Heart left ventricle (tissue), 16 donors: ENCODE data around the gene STAMBP. TPM values are rescaled to one million over a fixed set of nuclear protein-coding genes. Genes with fewer than 3 reads are reported as not detected.

Experiments
- ATAC-seq, 4 donors: fragments of 200-7000 bp; cut with Tn5 transposase; one replicate each; pipeline ENCODE4 v1.9.1; 2020 to 2022; ENCODE audit warnings: moderate library complexity in 4 of 4, mild to moderate bottlenecking in 3 of 4, moderate number of reproducible peaks in 1 of 4
- DNase-seq, 5 donors: peaks; one replicate each; pipeline ENCODE4 v3.0.0-alpha.2; 2020
- H3K27ac ChIP-seq, 12 donors: fragments of 200-600 bp; sonication (generic) in 4 of 12; one replicate each; pipeline versions ENCODE4 v1.5.0 to v1.8.0; 2016 to 2022; ENCODE audit warnings: mild to moderate bottlenecking in 2 of 12
- H3K27me3 ChIP-seq, 9 donors: fragments of 200-600 bp; sonication (generic) in 2 of 9; one replicate each; pipeline versions ENCODE4 v1.5.1 to v1.8.0; 2016 to 2022; ENCODE audit warnings: mild to moderate bottlenecking in 3 of 9
- H3K36me3 ChIP-seq, 9 donors: fragments of 200-600 bp; sonication (generic) in 2 of 9; one replicate each; pipeline versions ENCODE4 v1.5.0 to v1.8.0; 2018 to 2022; ENCODE audit warnings: mild to moderate bottlenecking in 2 of 9
- H3K4me1 ChIP-seq, 12 donors: fragments of 200-600 bp; sonication (generic) in 4 of 12; one replicate each; pipeline versions ENCODE4 v1.5.0 to v1.8.0; 2016 to 2022; ENCODE audit warnings: mild to moderate bottlenecking in 3 of 12
- H3K4me3 ChIP-seq, 12 donors: fragments of 200-600 bp; sonication (generic) in 4 of 12; one replicate each; pipeline versions ENCODE4 v1.5.0 to v1.8.0; 2017 to 2022; ENCODE audit warnings: mild to moderate bottlenecking in 9 of 12, moderate library complexity in 4 of 12
- H3K9me3 ChIP-seq, 12 donors: fragments of 200-600 bp; sonication (generic) in 4 of 12; one replicate each; pipeline versions ENCODE4 v1.5.0 to v1.8.0; 2016 to 2022; ENCODE audit warnings: mild to moderate bottlenecking in 1 of 12
- CTCF ChIP-seq, 12 donors: fragments of 200-600 bp; sonication (generic) in 4 of 12; IDR thresholded peaks; one replicate each; pipeline versions ENCODE4 v1.5.0 to v1.8.0; 2018 to 2022; ENCODE audit warnings: antibody characterized with exemption in 12 of 12, mild to moderate bottlenecking in 5 of 12
- POLR2A ChIP-seq, 2 donors: fragments of 450-650 bp; IDR thresholded peaks; one replicate each; pipeline ENCODE4 v1.6.1; 2017; ENCODE audit warnings: antibody characterized with exemption in 2 of 2, mild to moderate bottlenecking in 2 of 2, moderate library complexity in 2 of 2
- WGBS, 4 donors: extraction: QIAGEN DNeasy Blood & Tissue Kit in 2 of 4; methylation state at CpG; one replicate each; pipeline versions ENCODE4 v1.1.5 to v1.1.7; 2013 to 2018; 5-methylcytosine and 5-hydroxymethylcytosine counted together
- intact Hi-C, 10 donors: fragments of 100-400 bp; cut with DNase I; formaldehyde crosslinking; loops; one replicate each; pipeline versions ENCODE4 v1.11.1 to v1.14.2; 2022
- polyA plus RNA-seq, 2 donors: library from polyadenylated mRNA; stranded (reverse); fragments of 200-250 nt; gene quantifications; one replicate each; pipeline ENCODE4 v1.2.3, GENCODE V29; 2013
- total RNA-seq, 9 donors: library from RNA; depleted of rRNA in 2 of 9; stranded (reverse); fragments of >200 nt in 2 of 9; fragmentation: NEBNext Ultra II Directional in 3 of 9; extraction: Animal tissue kit (Norgen Biotek cat#: 25700) in 3 of 9; gene quantifications; one replicate each; pipeline versions ENCODE4 v1.1.0 to v1.2.4, GENCODE V29; 2016 to 2023
- donor health status: ischemic (EF 13 %, LVEDD 7.1; RV severe dilation, severe dysfunction).
- donor health status: healthy with polysubstance abuse.
- donor health status: DM: no; HTN: yes; CAD: no.
- donor health status: DM: no; HTN: no; CAD: no.
- donor health status: ischemic (EF 25% LVEDD 6.9; RV normal size, moderate dysfunction).
- donor health status: ischemic (EF 25% LVEDD 5.7; RV mildly dilated, moderate dysfunction).
- donor health status: healthy.
- donor health status: DM: yes; HTN: yes; CAD: no.
- donor health status: ischemic (EF 35%, LVEDD 5.7; RV mildly dilated, moderate dysfunction).
- donor health status: nonischemic (EF 11% LVEDD 7.7; RV severe dilation, severe dysfunction).
- donor health status: DM: yes; HTN: yes; CAD: no.
- donor health status: PGD.
- donor health status: ischemic (EF 29% LVEDD 5.4; RV normal size, mild dysfunction).
- donor health status: nonischemic (EF 23%, LVEDD 6.1; RV moderate dilation, normal function).

STAMBP gene
- total and polyA plus RNA-seq, 11 donors, result 13.2 to 38.0 (median 33.0) TPM

- intact Hi-C loops, result no loop called here
- ATAC-seq (no peak), DNase-seq (no peak)
- WGBS, 4 donors, result 92 to 97% (median 96%) methylated on average over 6 of the region's 6 CpGs
- H3K4me1 ChIP-seq, result no peaks in the 10 kb centered on the region
- no peaks in the 10 kb centered on the region for H3K27me3 ChIP-seq
- no peak overlapping the region for H3K27ac ChIP-seq
- TF ChIP-seq POLR2A (IDR thresholded peaks at IDR 0.05) (no peak), CTCF (IDR thresholded peaks at IDR 0.05) (no peak)
- no peaks in the 10 kb centered on the region for H3K9me3 ChIP-seq
- H3K36me3 ChIP-seq, result peaks cover 2 to 98% (median 97%) of the 10 kb centered on the region in 9 donors
- no peak overlapping the region for H3K4me3 ChIP-seq
These were observed 31.2 kb downstream of the STAMBP start for GRCh38 chr2:73859721-73860586.

GRCh38 chr2:73862987-73863386, 34.2 kb downstream of the STAMBP start:
- Histone ChIP-seq H3K9me3 (no peaks in the 10 kb centered on the region), H3K4me3 (no peak overlapping the region), H3K27ac (no peak overlapping the region), H3K36me3 (peaks cover 0 to 95% (median 87%) of the 10 kb centered on the region in 9 donors), H3K27me3 (no peaks in the 10 kb centered on the region), H3K4me1 (no peaks in the 10 kb centered on the region)
- WGBS, 4 donors, result 62 to 95% (median 88%) methylated on average over 2 of the region's 2 CpGs
- no peak for ATAC-seq
- TF ChIP-seq POLR2A (IDR thresholded peaks at IDR 0.05) (no peak), CTCF (IDR thresholded peaks at IDR 0.05) (no peak)
- intact Hi-C loops, result no loop called here
- DNase-seq, result no peak

DNA sequence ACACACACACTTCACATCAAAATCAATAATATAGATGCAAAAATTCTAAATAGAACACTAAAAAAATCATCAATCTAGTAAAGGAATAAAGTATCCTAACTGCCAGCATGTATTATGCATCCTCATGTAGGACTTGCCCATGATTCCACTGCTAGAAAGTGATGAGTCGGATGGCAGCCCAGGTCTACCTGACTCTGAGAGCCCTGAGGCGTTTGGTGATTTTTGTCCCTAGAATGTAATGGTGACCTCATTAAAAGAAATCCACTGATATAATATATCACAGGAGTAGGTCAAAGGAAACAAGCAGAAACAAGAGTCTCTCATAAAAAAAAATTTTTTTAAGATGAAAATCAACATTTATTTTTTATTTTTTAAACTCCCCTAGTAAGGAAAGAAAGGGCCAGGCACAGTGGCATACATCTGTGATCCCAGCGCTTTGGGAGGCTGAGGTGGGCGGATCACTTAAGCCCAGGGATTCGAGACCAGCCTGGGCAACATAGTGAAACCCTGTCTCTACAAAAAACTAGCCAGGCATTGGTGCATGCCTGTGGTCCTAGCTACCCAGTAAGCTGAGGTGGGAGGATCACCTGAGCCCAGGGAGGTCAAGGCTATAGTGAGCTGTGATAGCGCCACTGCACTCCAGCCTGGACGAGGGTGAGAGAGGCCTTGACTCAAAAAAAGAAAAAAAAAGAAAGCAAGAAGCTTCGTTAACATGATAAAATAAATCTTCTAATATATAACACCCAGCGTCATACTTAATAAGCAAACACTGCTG, 39.6 kb downstream of the STAMBP start:
- intact Hi-C loops, result no loop called here
- TF ChIP-seq CTCF (IDR thresholded peaks at IDR 0.05), result no peak
- TF ChIP-seq POLR2A (IDR thresholded peaks at IDR 0.05), result no peak
- 87 to 96% (median 91%) methylated on average over 9 of the region's 9 CpGs for WGBS, 4 donors

GRCh38 chr2:73870084-73870483, 41.3 kb downstream of the STAMBP start:
- no peaks in the 10 kb centered on the region for H3K27me3 ChIP-seq
- peaks cover 0 to 25% (median 19%) of the 10 kb centered on the region in 9 donors for H3K36me3 ChIP-seq
- peaks cover 0 to 19% (median 12%) of the 10 kb centered on the region in 12 donors for H3K4me1 ChIP-seq
- ATAC-seq (peak; percentile 92 to 98 (median 97)), DNase-seq (peak in 4 of 5 donors; percentile 77 to 88 (median 82))
- intact Hi-C loops, result no loop called here
- 3 to 7% (median 4%) methylated on average over 4 of the region's 4 CpGs for WGBS, 4 donors
- no peak for TF ChIP-seq POLR2A (IDR thresholded peaks at IDR 0.05)
- TF ChIP-seq CTCF (IDR thresholded peaks at IDR 0.05), result no peak
- H3K27ac ChIP-seq, result peak overlapping the region in 11 of 12 donors; percentile 49 to 83 (median 59)
- peak overlapping the region in 2 of 12 donors; percentile 11 for H3K4me3 ChIP-seq
- no peaks in the 10 kb centered on the region for H3K9me3 ChIP-seq

More for the DNA sequence above, 39.6 kb downstream of the STAMBP start:
- Histone ChIP-seq H3K27ac (peak overlapping the region in 1 of 12 donors; percentile 83), H3K36me3 (peaks cover 0 to 41% (median 36%) of the 10 kb centered on the region in 9 donors), H3K27me3 (no peaks in the 10 kb centered on the region), H3K4me1 (peaks cover 0 to 19% (median 12%) of the 10 kb centered on the region in 12 donors), H3K9me3 (no peaks in the 10 kb centered on the region), H3K4me3 (no peak overlapping the region)
- ATAC-seq (no peak), DNase-seq (no peak)
